Neural cell (in vitro differentiated cells): ENCODE measurements around the gene GBP2. TPM values are rescaled to one million over a fixed set of nuclear protein-coding genes. Genes with fewer than 3 reads are reported as not detected.

Source experiments
- H2AFZ ChIP-seq: fragments of 200-600, 300-800 bp; sonication (generic), shearing (Covaris generic); 2 replicates; pipeline ENCODE4 v1.6.0; 2014; ENCODE audit warnings: low read depth, mild to moderate bottlenecking, antibody characterized with exemption, low read length, moderate library complexity
- H3F3A ChIP-seq: fragments of 200-600 bp; shearing (Covaris generic); 2 replicates; pipeline ENCODE4 v1.6.1; 2016; ENCODE audit warnings: mild to moderate bottlenecking, moderate library complexity, mixed read lengths, antibody characterized with exemption, low read length; ENCODE audit not compliant: insufficient read depth, poor library complexity, severe bottlenecking
- H3K27ac ChIP-seq: fragments of 200-600, 300-800 bp; sonication (generic), shearing (Covaris generic); 2 replicates; pipeline ENCODE4 v1.5.1; 2014; ENCODE audit warnings: mild to moderate bottlenecking, low read length, moderate library complexity
- H3K27me3 ChIP-seq: fragments of 300-800, 200-600 bp; sonication (generic), shearing (Covaris generic); 2 replicates; pipeline ENCODE4 v1.6.0; 2014; ENCODE audit warnings: mild to moderate bottlenecking, low read depth, low read length, moderate library complexity; ENCODE audit not compliant: insufficient read depth
- H3K36me3 ChIP-seq: fragments of 300-800, 200-600 bp; sonication (generic), shearing (Covaris generic); 2 replicates; pipeline ENCODE4 v1.5.1; 2014; ENCODE audit warnings: mild to moderate bottlenecking, antibody characterized with exemption, low read length, moderate library complexity; ENCODE audit not compliant: insufficient read depth
- H3K4me2 ChIP-seq: fragments of 300-800, 200-600 bp; sonication (generic), shearing (Covaris generic); 2 replicates; pipeline ENCODE4 v1.6.0; 2014; ENCODE audit warnings: mild to moderate bottlenecking, low read length
- H3K4me3 ChIP-seq: fragments of 300-800, 200-600 bp; sonication (generic), shearing (Covaris generic); 2 replicates; pipeline ENCODE4 v1.5.1; 2014; ENCODE audit warnings: mild to moderate bottlenecking, low read length, moderate library complexity
- H3K79me2 ChIP-seq: fragments of 200-600 bp; shearing (Covaris generic); replicated peaks from 2 replicates; pipeline ENCODE4 v1.6.0; 2014; ENCODE audit warnings: mild to moderate bottlenecking, low read length, moderate library complexity; ENCODE audit not compliant: insufficient read depth
- H3K9ac ChIP-seq: fragments of 300-800, 200-600 bp; sonication (generic), shearing (Covaris generic); 2 replicates; pipeline ENCODE4 v1.6.1; 2016; ENCODE audit warnings: mild to moderate bottlenecking, low read length, mixed read lengths
- H3K9me2 ChIP-seq: fragments of 200-600 bp; shearing (Covaris generic); 2 replicates; pipeline ENCODE4 v1.6.1; 2016; ENCODE audit warnings: mild to moderate bottlenecking, low read length, mixed read lengths; ENCODE audit not compliant: insufficient read depth
- H3K9me3 ChIP-seq: fragments of 200-600, 300-800 bp; sonication (generic), shearing (Covaris generic); 2 replicates; pipeline ENCODE4 v1.6.1; 2016; ENCODE audit warnings: mild to moderate bottlenecking, mixed run types, low read length, moderate library complexity, mixed read lengths
- H4K20me1 ChIP-seq: fragments of 200-600 bp; shearing (Covaris generic); 2 replicates; pipeline ENCODE4 v1.6.1; 2016; ENCODE audit warnings: mild to moderate bottlenecking, mixed run types; ENCODE audit not compliant: insufficient read depth
- CTCF ChIP-seq: fragments of 450-650 bp; IDR thresholded peaks from 2 replicates; pipeline ENCODE4 v1.5.1; 2014; ENCODE audit warnings: antibody characterized with exemption, mild to moderate bottlenecking, moderate library complexity; ENCODE audit not compliant: poor library complexity, severe bottlenecking
- EP300 ChIP-seq: fragments of 450-650 bp; conservative IDR thresholded peaks from 2 replicates; pipeline ENCODE4 v1.6.1; 2014; ENCODE audit warnings: antibody characterized with exemption, mild to moderate bottlenecking, moderate library complexity; ENCODE audit not compliant: poor library complexity, severe bottlenecking
- EZH2 ChIP-seq: fragments of 200-600, 300-800 bp; shearing (Covaris generic), sonication (generic); IDR thresholded peaks from 2 replicates; pipeline ENCODE4 v1.6.1; 2014; ENCODE audit warnings: antibody characterized with exemption, low read length, borderline replicate concordance, mild to moderate bottlenecking; ENCODE audit not compliant: insufficient read depth, poor library complexity, severe bottlenecking
- MXI1 ChIP-seq: fragments of 450-650 bp; conservative IDR thresholded peaks from 2 replicates; pipeline ENCODE4 v1.6.1; 2014; ENCODE audit warnings: antibody characterized with exemption, mild to moderate bottlenecking; ENCODE audit not compliant: poor library complexity, severe bottlenecking
- POLR2AphosphoS5 ChIP-seq: IDR thresholded peaks from 2 replicates; pipeline ENCODE4 v1.6.1; 2012
- RAD21 ChIP-seq: fragments of 450-650 bp; conservative IDR thresholded peaks from 2 replicates; pipeline ENCODE4 v1.6.1; 2014; ENCODE audit warnings: antibody characterized with exemption, mild to moderate bottlenecking, moderate library complexity
- REST ChIP-seq: IDR thresholded peaks from 2 replicates; pipeline ENCODE4 v1.6.1; 2012; ENCODE audit warnings: borderline replicate concordance
- SMC3 ChIP-seq: fragments of 450-650 bp; conservative IDR thresholded peaks from 2 replicates; pipeline ENCODE4 v1.6.1; 2014; ENCODE audit warnings: antibody characterized with exemption, mild to moderate bottlenecking, moderate library complexity; ENCODE audit not compliant: poor library complexity
- TAF1 ChIP-seq: IDR thresholded peaks from 2 replicates; pipeline ENCODE4 v1.6.1; 2012; ENCODE audit warnings: low read depth
- polyA plus RNA-seq: library from polyadenylated mRNA; depleted of rRNA; stranded (reverse); fragments of >200 nt; gene quantifications from 2 replicates; pipeline ENCODE4 v1.2.3, GENCODE V29; 2014

Gene GBP2
- polyA plus RNA-seq, 1 donor from 2014 or later = not detected

DNA sequence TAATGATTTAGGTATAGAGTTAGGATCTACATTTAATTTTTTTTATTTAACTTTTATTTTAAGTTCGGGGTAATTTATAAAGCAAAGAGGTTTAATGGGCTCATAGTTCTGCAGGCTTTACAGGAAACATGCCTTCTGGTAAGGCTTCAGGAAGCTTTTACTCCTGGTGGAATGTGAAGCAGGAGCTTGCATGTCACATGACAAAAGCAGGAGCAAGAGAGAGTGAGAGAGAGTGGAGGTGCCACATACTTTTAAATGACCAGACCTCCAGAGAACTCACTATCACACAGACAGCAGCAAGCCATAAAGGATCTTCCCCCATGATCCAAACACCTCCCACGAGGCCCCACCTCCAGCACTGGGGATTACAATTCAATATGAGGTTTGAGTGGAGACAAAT lies 17.6 kb upstream of the GBP2 start:
- H3F3A ChIP-seq = no peaks in the 10 kb centered on the region
- no peaks in the 10 kb centered on the region for H3K9me2 ChIP-seq
- H3K4me3 ChIP-seq = no peak overlapping the region
- no peak overlapping the region for H2AFZ ChIP-seq
- no peak overlapping the region for H3K27ac ChIP-seq
- no peaks in the 10 kb centered on the region for H3K27me3 ChIP-seq
- no peak for TF ChIP-seq REST
- TF ChIP-seq CTCF = no peak
- TF ChIP-seq POLR2AphosphoS5 = no peak
- TF ChIP-seq SMC3 = no peak
- no peak for TF ChIP-seq RAD21
- no peak for TF ChIP-seq MXI1
- no peak for TF ChIP-seq TAF1
- no peak overlapping the region for H3K9ac ChIP-seq
- H3K79me2 ChIP-seq = no peaks in the 10 kb centered on the region
- no peaks in the 10 kb centered on the region for H3K36me3 ChIP-seq
- no peaks in the 10 kb centered on the region for H4K20me1 ChIP-seq
- H3K4me2 ChIP-seq = no peak overlapping the region
- H3K9me3 ChIP-seq = no peaks in the 10 kb centered on the region

- H3K36me3 ChIP-seq = no peaks in the 10 kb centered on the region
- H2AFZ ChIP-seq = no peak overlapping the region
- H4K20me1 ChIP-seq = no peaks in the 10 kb centered on the region
- H3K27ac ChIP-seq = no peak overlapping the region
- no peaks in the 10 kb centered on the region for H3F3A ChIP-seq
- no peak for TF ChIP-seq CTCF
- no peak for TF ChIP-seq POLR2AphosphoS5
- TF ChIP-seq MXI1 = no peak
- no peak for TF ChIP-seq SMC3
- no peak for TF ChIP-seq EP300
- TF ChIP-seq EZH2 = no peak
- TF ChIP-seq TAF1 = no peak
- no peak for TF ChIP-seq REST
- TF ChIP-seq RAD21 = no peak
- H3K9me3 ChIP-seq = no peaks in the 10 kb centered on the region
- H3K4me2 ChIP-seq = no peak overlapping the region
- no peak overlapping the region for H3K4me3 ChIP-seq
- no peak overlapping the region for H3K9ac ChIP-seq
- no peaks in the 10 kb centered on the region for H3K9me2 ChIP-seq
- H3K79me2 ChIP-seq = no peaks in the 10 kb centered on the region
- no peaks in the 10 kb centered on the region for H3K27me3 ChIP-seq
Observed at GRCh38 chr1:89142160-89142559, 16.2 kb upstream of the GBP2 start.
